NCI-H2029 treated with DMSO at 0.1 percent for 48 hours (cell line): Measurements from ENCODE around the gene MSI1.

ENCODE experiments used
- DNase-seq: peaks from one replicate; lab custom pipeline; 2025; lab: John Stamatoyannopoulos, UW

The MSI1 gene

DNA sequence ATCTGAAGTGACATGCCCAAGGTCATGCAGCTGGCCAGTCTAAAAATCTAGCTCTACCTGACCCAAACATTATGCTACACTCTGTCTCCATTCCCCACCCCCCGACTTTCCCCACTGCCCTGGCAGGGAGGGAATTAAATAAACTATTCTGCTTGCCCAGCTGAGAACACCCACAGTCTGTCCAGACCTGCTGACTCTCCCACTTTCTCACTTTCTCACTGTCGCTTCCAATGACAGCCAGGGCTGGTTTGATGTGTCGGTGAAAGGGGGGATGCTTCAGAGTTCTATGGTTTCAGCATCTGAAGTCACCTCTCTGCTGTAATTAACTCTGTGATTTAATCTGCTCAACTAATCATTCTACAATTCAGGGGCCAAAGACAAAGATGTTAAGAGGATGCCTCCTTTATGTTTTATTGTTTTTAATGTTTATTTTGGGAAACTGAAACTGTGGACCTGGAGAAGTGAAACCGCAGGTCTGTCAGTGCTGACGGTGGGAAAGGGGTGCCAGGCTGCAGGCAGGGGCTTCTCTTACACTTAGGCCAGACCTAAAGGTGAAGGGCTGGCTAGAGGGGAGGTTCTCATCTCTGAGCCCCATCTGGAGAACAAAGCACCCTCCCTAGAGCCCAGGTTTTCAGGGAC is 8.1 kb upstream of the MSI1 start:
- DNase-seq, result no peak

GRCh38 chr12:120376416-120376815 is 7.5 kb upstream of the MSI1 start:
- no peak for DNase-seq

- DNase-seq, result no peak
Observed at GRCh38 chr12:120376009-120376408, 7.0 kb upstream of the MSI1 start.

- no peak for DNase-seq
Observed at GRCh38 chr12:120373683-120374082, 4.7 kb upstream of the MSI1 start.

DNA sequence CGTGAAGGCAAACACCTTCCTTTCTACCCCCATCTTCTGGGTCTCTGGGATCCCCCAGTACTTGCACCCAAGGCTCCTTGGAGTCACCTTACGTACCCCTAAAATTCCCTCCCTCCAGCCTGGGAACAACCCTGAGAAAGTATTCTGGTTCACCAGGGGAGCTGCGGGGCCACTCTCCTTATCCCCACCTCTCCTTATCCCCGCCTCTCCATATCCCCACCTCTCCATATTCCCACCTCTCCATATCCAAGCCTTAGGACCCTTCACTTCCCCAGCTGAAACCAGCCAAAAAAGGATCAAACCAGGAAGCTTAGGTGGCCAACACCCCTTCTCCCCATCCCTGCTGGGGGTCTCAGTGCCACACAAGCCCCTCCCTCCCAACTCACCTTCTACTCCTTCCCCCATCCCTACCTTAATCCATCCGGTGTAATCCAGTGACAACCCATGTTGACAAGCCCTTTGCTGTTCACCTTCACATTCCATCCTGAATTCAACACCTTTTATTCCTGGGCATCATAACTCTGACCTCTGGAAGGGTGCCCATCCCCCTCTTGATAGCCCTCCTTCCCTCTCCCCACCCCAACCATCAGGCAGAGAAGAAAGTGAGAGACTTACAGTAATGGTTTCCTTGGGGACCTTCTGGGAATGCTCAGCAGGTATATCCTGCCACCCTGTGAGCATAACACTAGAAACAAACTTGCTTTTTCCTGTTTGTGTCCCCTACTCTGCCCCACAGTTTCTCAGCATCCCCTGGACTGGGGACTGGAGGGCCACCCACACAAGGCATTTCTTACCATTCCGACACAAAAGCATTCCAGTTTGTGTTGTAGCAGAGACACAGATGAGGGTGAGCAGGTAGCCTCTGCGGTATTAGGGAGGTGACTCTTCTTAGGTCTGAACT is 1.6 kb upstream of the MSI1 start:
- DNase-seq, result no peak

- DNase-seq, result no peak
Observed at GRCh38 chr12:120369603-120370342, 809 bp upstream of the MSI1 start.

- DNase-seq, result no peak
Observed at GRCh38 chr12:120367924-120368788, 808 bp downstream of the MSI1 start.

GRCh38 chr12:120367233-120367923 is 1.6 kb downstream of the MSI1 start:
- DNase-seq, result no peak

GRCh38 chr12:120366845-120367232 is 2.1 kb downstream of the MSI1 start:
- DNase-seq, result no peak

- no peak for DNase-seq
Observed at GRCh38 chr12:120366341-120366705, 2.6 kb downstream of the MSI1 start.

GRCh38 chr12:120365675-120366340 is 3.2 kb downstream of the MSI1 start:
- no peak for DNase-seq

DNA sequence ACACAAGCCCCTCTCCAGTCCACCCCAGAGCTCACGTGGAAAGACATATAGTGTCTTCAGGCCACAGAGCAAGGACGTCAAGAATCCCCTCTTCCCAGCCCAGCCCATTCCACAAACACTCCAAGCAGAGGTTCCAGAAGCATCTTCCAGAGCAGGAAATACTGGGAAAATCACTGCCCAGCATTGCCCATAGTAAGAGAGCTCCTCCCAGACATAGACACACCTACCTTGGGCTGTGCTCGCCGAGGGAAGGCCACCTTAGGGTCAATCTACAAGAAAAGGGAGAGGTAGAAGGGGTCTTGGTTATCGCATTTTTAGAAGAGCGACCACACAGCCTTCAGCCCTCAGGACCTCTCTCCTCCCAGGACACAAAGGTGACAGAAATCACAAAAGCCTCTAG is 4.5 kb downstream of the MSI1 start:
- no peak for DNase-seq

GRCh38 chr12:120363274-120363855 is 5.6 kb downstream of the MSI1 start:
- no peak for DNase-seq

GRCh38 chr12:120362516-120363273 is 6.3 kb downstream of the MSI1 start:
- no peak for DNase-seq

GRCh38 chr12:120361506-120362208 is 7.3 kb downstream of the MSI1 start:
- DNase-seq, result no peak

GRCh38 chr12:120359128-120359527 is 9.8 kb downstream of the MSI1 start:
- no peak for DNase-seq

DNA sequence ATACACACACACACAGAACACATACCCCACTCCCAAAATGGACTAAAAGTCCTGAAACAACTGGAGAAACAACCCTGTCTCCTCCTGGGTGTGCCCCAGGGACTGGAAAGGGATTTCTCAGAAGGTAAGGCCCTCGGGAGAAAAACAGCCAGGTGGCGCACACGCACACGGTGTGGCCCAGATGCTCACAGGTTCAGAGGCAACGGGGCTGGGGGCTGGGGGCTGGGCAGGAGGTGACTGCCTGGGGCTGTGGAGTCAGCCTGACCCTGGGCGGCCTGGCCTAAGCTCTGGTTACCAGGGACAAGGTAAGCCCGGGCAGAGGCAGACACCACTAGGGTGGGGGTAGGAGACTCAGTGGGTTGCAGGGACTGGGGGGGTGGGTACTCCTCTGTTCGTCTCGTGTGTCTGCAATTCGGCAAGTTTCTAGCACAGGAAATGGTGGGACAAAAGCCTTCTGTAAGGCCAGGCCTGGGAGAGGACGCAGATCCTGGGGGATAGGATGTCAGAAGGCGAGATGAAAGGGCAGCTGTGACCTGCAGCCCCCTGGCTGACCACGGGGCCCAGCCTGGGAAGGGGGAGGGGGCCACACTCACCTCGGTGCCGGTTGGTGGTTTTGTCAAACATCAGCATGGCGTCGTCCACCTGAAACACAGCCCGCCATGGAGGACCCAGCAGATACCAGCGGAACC is 10.4 kb downstream of the MSI1 start:
- no peak for DNase-seq

DNA sequence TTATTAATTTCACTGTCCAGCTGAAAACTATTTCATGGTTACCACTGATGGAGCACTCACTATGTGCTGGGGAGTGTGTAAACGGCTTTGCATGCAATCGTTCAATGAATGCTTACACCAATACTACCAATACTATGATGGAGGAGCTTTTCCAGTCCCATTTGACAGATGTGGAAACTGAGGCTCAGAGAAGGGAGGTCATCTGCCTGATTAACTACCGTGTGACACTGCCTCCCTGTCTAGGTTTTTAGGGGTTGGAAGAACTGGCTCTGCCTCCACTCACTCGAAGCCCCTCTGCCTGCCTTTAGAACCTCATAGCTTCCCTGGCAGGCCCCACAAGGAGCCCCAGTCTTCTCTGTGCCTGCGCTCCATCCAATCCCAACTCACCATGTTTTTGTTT is 11.9 kb downstream of the MSI1 start:
- no peak for DNase-seq
